Measurements from ENCODE around the gene ENO3.
A peak's percentile ranks its signal among the peaks of the same experiment; 100 is the strongest.
"Not testable (repeated sequence)": the region's sequence is repeated elsewhere in the genome, so short reads cannot be mapped to it uniquely, and the experiment has no call there.

ENO3 gene

GRCh38 chr17:4908301-4908700, 42.6 kb upstream of the ENO3 start:
- Histone ChIP-seq H3K27me3 (peaks cover 27% of the 10 kb centered on the region), H3K4me1 (ENCODE audit: control insufficient read depth in 1 of 2, insufficient read depth in 1 of 2, low read depth in 1 of 2, low read length in 1 of 2) (peaks cover 6 to 10% of the 10 kb centered on the region in 2 experiments), H3K27ac (no peak overlapping the region), H3K36me3 (no peaks in the 10 kb centered on the region), H3K4me3 (ENCODE audit: low read depth in 1 of 2, low read length in 1 of 2) (no peak overlapping the region), H3K9me3 (no peaks in the 10 kb centered on the region)
- no peak for TF ChIP-seq CTCF (IDR thresholded peaks at IDR 0.05)

- H3K9me3 ChIP-seq, result no peaks in the 10 kb centered on the region
- H3K27me3 ChIP-seq, result peaks cover 25% of the 10 kb centered on the region
- H3K4me1 ChIP-seq (ENCODE audit: control insufficient read depth in 1 of 2, insufficient read depth in 1 of 2, low read depth in 1 of 2, low read length in 1 of 2), result peaks cover 6 to 7% of the 10 kb centered on the region in 2 experiments
- no peak overlapping the region for H3K4me3 ChIP-seq (ENCODE audit: low read depth in 1 of 2, low read length in 1 of 2)
- H3K27ac ChIP-seq, result peak overlapping the region; percentile 51
- no peaks in the 10 kb centered on the region for H3K36me3 ChIP-seq
- peak; percentile 89 for TF ChIP-seq CTCF (IDR thresholded peaks at IDR 0.05)
Observed at GRCh38 chr17:4908711-4909496, 42.0 kb upstream of the ENO3 start.

GRCh38 chr17:4913994-4914393, 36.9 kb upstream of the ENO3 start:
- H3K4me1 ChIP-seq (ENCODE audit: control insufficient read depth in 1 of 2, insufficient read depth in 1 of 2, low read depth in 1 of 2, low read length in 1 of 2), result peaks cover 4 to 5% of the 10 kb centered on the region in 2 experiments
- no peak overlapping the region for H3K4me3 ChIP-seq (ENCODE audit: low read depth in 1 of 2, low read length in 1 of 2)
- no peak for TF ChIP-seq CTCF (IDR thresholded peaks at IDR 0.05)
- H3K27ac ChIP-seq, result no peak overlapping the region
- H3K27me3 ChIP-seq, result no peaks in the 10 kb centered on the region
- no peaks in the 10 kb centered on the region for H3K36me3 ChIP-seq
- H3K9me3 ChIP-seq, result no peaks in the 10 kb centered on the region

- not testable (repeated sequence) for H3K27ac ChIP-seq; H3K4me1 ChIP-seq (ENCODE audit: control insufficient read depth in 1 of 2, insufficient read depth in 1 of 2, low read depth in 1 of 2, low read length in 1 of 2); H3K4me3 ChIP-seq (ENCODE audit: low read depth in 1 of 2, low read length in 1 of 2); H3K36me3 ChIP-seq; H3K27me3 ChIP-seq; H3K9me3 ChIP-seq
Observed at GRCh38 chr17:4914551-4914950, 36.4 kb upstream of the ENO3 start.

- peaks cover 9 to 11% of the 10 kb centered on the region in 2 experiments for H3K4me1 ChIP-seq (ENCODE audit: control insufficient read depth in 1 of 2, insufficient read depth in 1 of 2, low read depth in 1 of 2, low read length in 1 of 2)
- no peaks in the 10 kb centered on the region for H3K27me3 ChIP-seq
- no peaks in the 10 kb centered on the region for H3K36me3 ChIP-seq
- peak overlapping the region; percentile 39 for H3K27ac ChIP-seq
- no peak overlapping the region for H3K4me3 ChIP-seq (ENCODE audit: low read depth in 1 of 2, low read length in 1 of 2)
- H3K9me3 ChIP-seq, result no peaks in the 10 kb centered on the region
- no peak for TF ChIP-seq CTCF (IDR thresholded peaks at IDR 0.05)
Observed at GRCh38 chr17:4919511-4920047, 31.3 kb upstream of the ENO3 start.

- no peak for TF ChIP-seq CTCF (IDR thresholded peaks at IDR 0.05)
- Histone ChIP-seq H3K36me3 (no peaks in the 10 kb centered on the region), H3K27me3 (no peaks in the 10 kb centered on the region)
Observed at GRCh38 chr17:4920351-4921048, 30.4 kb upstream of the ENO3 start.

More at GRCh38 chr17:4920351-4921048, 30.4 kb upstream of the ENO3 start:
- Histone ChIP-seq H3K9me3 (no peaks in the 10 kb centered on the region), H3K4me1 (ENCODE audit: control insufficient read depth in 1 of 2, insufficient read depth in 1 of 2, low read depth in 1 of 2, low read length in 1 of 2) (peaks cover 9 to 11% of the 10 kb centered on the region in 2 experiments), H3K4me3 (ENCODE audit: low read depth in 1 of 2, low read length in 1 of 2) (no peak overlapping the region), H3K27ac (peak overlapping the region; percentile 39)

Data from neutrophil (primary cell).